ENCODE data around the gene OR52E4.
A peak's percentile ranks its signal among the peaks of the same experiment; 100 is the strongest.

The OR52E4 gene

DNA sequence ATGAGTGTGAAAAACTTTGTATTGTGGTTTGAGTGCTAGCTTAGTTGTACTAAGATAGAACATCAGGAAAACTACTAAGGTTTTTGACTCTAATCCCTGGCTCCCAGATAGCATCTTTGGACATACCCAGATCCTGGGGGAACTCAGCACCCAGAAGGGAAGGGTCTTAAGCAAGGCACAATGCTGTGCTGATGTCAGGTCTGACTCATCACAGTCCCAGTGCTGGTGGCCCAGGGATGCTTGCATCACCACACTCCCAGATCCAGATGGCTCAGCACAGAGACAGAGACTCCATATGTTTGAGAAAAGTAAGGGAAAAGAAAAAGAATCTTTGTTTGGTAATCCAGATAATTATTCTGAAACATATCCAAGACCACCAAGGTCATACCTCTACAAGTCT lies 43.4 kb downstream of the OR52E4 start:
- Histone ChIP-seq H2BK5ac (ENCODE audit: low read length) (no peak overlapping the region), H3K27ac (replicated peaks; ENCODE audit: low read length) (no peak overlapping the region), H2AK5ac (ENCODE audit: low read depth, low read length) (no peak overlapping the region), H2BK120ac (ENCODE audit: low read depth, low read length) (no peak overlapping the region), H3K14ac (ENCODE audit: low read length) (no peak overlapping the region), H3K23ac (ENCODE audit: low read depth, low read length, poor library complexity) (no peak overlapping the region), H2BK15ac (ENCODE audit: low read length) (no peak overlapping the region), H4K8ac (ENCODE audit: low read depth, low read length) (no peak overlapping the region), H3K4ac (ENCODE audit: low read length) (no peak overlapping the region), H3K36me3 (replicated peaks in 1 of 2; ENCODE audit: control insufficient read depth in 2 of 2, insufficient read depth in 2 of 2, low read length in 2 of 2) (no peaks in the 10 kb centered on the region), H3K4me3 (ENCODE audit: low read length in 2 of 2) (no peak overlapping the region), H3K9ac (ENCODE audit: low read depth, low read length, poor library complexity) (no peak overlapping the region), H3K18ac (ENCODE audit: low read length) (no peak overlapping the region), H4K91ac (ENCODE audit: low read depth, low read length, poor library complexity) (no peak overlapping the region), H2AFZ (ENCODE audit: low read length) (no peak overlapping the region), H3K79me1 (ENCODE audit: low read depth, low read length) (no peaks in the 10 kb centered on the region), H2BK12ac (ENCODE audit: low read length) (no peak overlapping the region), H3K4me2 (ENCODE audit: insufficient read depth, low read length, poor library complexity, severe bottlenecking) (no peak overlapping the region), H3K9me3 (replicated peaks in 1 of 2; ENCODE audit: control insufficient read depth in 2 of 2, insufficient read depth in 1 of 2, low read depth in 1 of 2, low read length in 2 of 2) (no peaks in the 10 kb centered on the region), H3K4me1 (ENCODE audit: control insufficient read depth in 2 of 2, insufficient read depth in 1 of 2, low read depth in 1 of 2, low read length in 2 of 2) (no peaks in the 10 kb centered on the region), H3K27me3 (ENCODE audit: control insufficient read depth in 3 of 3, insufficient read depth in 3 of 3, low read depth in 1 of 3, low read length in 3 of 3) (no peaks in the 10 kb centered on the region)
- DNase-seq (ENCODE audit: low spot score), result no peak

DNA sequence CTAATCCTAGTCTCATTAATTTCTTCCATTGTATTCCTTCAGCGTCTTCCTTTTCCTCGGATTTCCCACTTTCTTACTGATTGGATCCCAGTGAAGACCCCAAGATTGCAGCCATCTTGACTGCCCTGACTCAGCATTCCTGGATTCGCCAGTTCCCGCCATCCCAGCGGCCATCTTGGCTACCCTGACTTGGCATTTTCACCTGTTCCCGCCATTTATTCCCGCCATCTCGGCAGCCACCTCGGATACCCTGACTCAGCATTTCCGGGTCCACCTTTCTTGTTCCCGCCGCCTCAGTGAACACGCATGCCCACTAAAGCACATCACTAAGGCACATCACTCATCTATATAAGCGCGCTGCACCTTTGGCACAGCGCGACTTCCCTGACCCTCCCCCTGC lies 47.8 kb downstream of the OR52E4 start:
- no peaks in the 10 kb centered on the region for H3K4me1 ChIP-seq (ENCODE audit: control insufficient read depth in 2 of 2, insufficient read depth in 1 of 2, low read depth in 1 of 2, low read length in 2 of 2)
- peaks cover 0 to 6% of the 10 kb centered on the region in 2 donors for H3K9me3 ChIP-seq (replicated peaks in 1 of 2; ENCODE audit: control insufficient read depth in 2 of 2, insufficient read depth in 1 of 2, low read depth in 1 of 2, low read length in 2 of 2)
- no peak overlapping the region for H4K91ac ChIP-seq (ENCODE audit: low read depth, low read length, poor library complexity)
- H4K8ac ChIP-seq (ENCODE audit: low read depth, low read length), result no peak overlapping the region
- H3K9ac ChIP-seq (ENCODE audit: low read depth, low read length, poor library complexity), result no peak overlapping the region
- no peak overlapping the region for H2AK5ac ChIP-seq (ENCODE audit: low read depth, low read length)
- no peak overlapping the region for H3K14ac ChIP-seq (ENCODE audit: low read length)
- WGBS, 2 donors (ENCODE audit: extremely low coverage in 2 of 2, insufficient read length in 2 of 2, insufficient replicate concordance in 1 of 2), result no CpG with 5 or more reads among the region's 17 CpGs
- H2BK120ac ChIP-seq (ENCODE audit: low read depth, low read length), result no peak overlapping the region
- H2BK15ac ChIP-seq (ENCODE audit: low read length), result no peak overlapping the region
- no peak overlapping the region for H3K23ac ChIP-seq (ENCODE audit: low read depth, low read length, poor library complexity)
- H3K4me2 ChIP-seq (ENCODE audit: insufficient read depth, low read length, poor library complexity, severe bottlenecking), result no peak overlapping the region
- no peak overlapping the region for H2BK5ac ChIP-seq (ENCODE audit: low read length)
- peak overlapping the region; percentile 11 for H2AFZ ChIP-seq (ENCODE audit: low read length)
- no peaks in the 10 kb centered on the region for H3K36me3 ChIP-seq (replicated peaks in 1 of 2; ENCODE audit: control insufficient read depth in 2 of 2, insufficient read depth in 2 of 2, low read length in 2 of 2)
- no peaks in the 10 kb centered on the region for H3K79me1 ChIP-seq (ENCODE audit: low read depth, low read length)
- no peak for DNase-seq (ENCODE audit: low spot score)
- no peak overlapping the region for H3K18ac ChIP-seq (ENCODE audit: low read length)
- H2BK12ac ChIP-seq (ENCODE audit: low read length), result no peak overlapping the region
- no peak overlapping the region for H3K27ac ChIP-seq (replicated peaks; ENCODE audit: low read length)
- no peak overlapping the region for H3K4ac ChIP-seq (ENCODE audit: low read length)
- no peaks in the 10 kb centered on the region for H3K27me3 ChIP-seq (ENCODE audit: control insufficient read depth in 3 of 3, insufficient read depth in 3 of 3, low read depth in 1 of 3, low read length in 3 of 3)
- no peak overlapping the region for H3K4me3 ChIP-seq (ENCODE audit: low read length in 2 of 2)

DNA sequence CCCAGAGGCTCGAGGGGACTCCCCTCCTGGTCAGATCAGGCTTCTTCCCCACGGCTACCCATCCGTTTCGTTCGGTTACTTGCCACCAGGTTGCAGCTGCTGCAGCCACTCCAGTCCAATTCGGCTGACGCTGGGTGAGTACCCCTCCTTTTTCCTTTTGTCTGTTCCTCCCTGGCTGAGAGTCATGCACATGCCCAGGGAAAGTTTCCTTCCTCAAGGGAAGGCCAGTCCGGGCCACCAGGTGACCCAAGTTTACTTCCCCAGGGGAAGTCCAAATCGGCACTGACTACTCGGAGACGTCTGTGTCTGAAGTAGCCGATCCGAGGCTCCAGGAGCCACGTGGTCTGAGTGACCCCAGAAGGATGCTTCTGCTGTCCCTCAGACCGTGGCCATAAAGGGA lies 48.4 kb downstream of the OR52E4 start:
- Histone ChIP-seq H3K4me2 (ENCODE audit: insufficient read depth, low read length, poor library complexity, severe bottlenecking) (no peak overlapping the region), H2BK120ac (ENCODE audit: low read depth, low read length) (no peak overlapping the region), H3K27ac (replicated peaks; ENCODE audit: low read length) (no peak overlapping the region), H2AFZ (ENCODE audit: low read length) (no peak overlapping the region), H2BK15ac (ENCODE audit: low read length) (no peak overlapping the region), H3K9ac (ENCODE audit: low read depth, low read length, poor library complexity) (no peak overlapping the region), H4K91ac (ENCODE audit: low read depth, low read length, poor library complexity) (no peak overlapping the region), H2BK12ac (ENCODE audit: low read length) (no peak overlapping the region), H3K18ac (ENCODE audit: low read length) (no peak overlapping the region), H3K36me3 (replicated peaks in 1 of 2; ENCODE audit: control insufficient read depth in 2 of 2, insufficient read depth in 2 of 2, low read length in 2 of 2) (no peaks in the 10 kb centered on the region), H2AK5ac (ENCODE audit: low read depth, low read length) (no peak overlapping the region), H3K9me3 (replicated peaks in 1 of 2; ENCODE audit: control insufficient read depth in 2 of 2, insufficient read depth in 1 of 2, low read depth in 1 of 2, low read length in 2 of 2) (peaks cover 0 to 6% of the 10 kb centered on the region in 2 donors), H2BK5ac (ENCODE audit: low read length) (no peak overlapping the region), H3K14ac (ENCODE audit: low read length) (no peak overlapping the region), H4K8ac (ENCODE audit: low read depth, low read length) (no peak overlapping the region), H3K4me1 (ENCODE audit: control insufficient read depth in 2 of 2, insufficient read depth in 1 of 2, low read depth in 1 of 2, low read length in 2 of 2) (no peaks in the 10 kb centered on the region), H3K27me3 (ENCODE audit: control insufficient read depth in 3 of 3, insufficient read depth in 3 of 3, low read depth in 1 of 3, low read length in 3 of 3) (no peaks in the 10 kb centered on the region), H3K4me3 (ENCODE audit: low read length in 2 of 2) (no peak overlapping the region), H3K23ac (ENCODE audit: low read depth, low read length, poor library complexity) (no peak overlapping the region), H3K79me1 (ENCODE audit: low read depth, low read length) (no peaks in the 10 kb centered on the region), H3K4ac (ENCODE audit: low read length) (no peak overlapping the region)
- WGBS, 2 donors (ENCODE audit: extremely low coverage in 2 of 2, insufficient read length in 2 of 2, insufficient replicate concordance in 1 of 2), result no CpG with 5 or more reads among the region's 15 CpGs
- no peak for DNase-seq (ENCODE audit: low spot score)

DNA sequence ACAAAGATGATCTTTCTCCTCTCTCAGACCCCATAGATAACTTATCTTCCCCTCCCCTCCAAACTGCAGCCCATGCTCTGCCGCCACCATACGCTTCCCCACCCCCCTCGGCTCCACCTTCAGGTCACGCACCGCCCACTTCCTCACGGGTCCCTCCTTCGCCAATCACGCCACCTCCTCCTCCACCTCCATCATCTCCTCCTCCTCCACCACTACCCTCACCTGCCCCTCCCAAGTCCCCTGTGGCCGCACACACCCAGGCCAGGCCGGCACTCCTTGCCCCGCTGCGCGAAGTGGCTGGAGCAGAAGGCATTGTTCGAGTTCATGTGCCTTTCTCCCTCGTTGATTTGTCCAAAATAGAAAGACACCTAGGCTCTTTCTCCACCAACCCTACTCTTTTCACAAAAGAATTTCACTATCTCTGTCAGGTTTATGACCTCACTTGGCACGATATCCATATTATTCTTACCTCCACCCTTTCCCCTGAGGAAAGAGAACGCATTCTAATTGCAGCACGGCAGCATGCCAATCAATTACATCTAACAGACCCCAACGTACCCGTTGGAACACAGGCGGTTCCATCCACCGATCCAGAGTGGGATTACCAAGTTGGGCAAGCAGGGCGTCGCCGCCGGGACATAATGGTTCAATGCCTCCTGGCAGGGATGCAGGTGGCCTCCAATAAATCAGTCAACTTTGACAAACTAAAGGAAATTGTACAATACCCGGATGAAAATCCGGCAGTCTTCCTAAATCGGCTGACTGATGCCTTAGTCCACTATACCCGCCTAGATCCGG lies 49.3 kb downstream of the OR52E4 start:
- Histone ChIP-seq H3K36me3 (replicated peaks in 1 of 2; ENCODE audit: control insufficient read depth in 2 of 2, insufficient read depth in 2 of 2, low read length in 2 of 2) (no peaks in the 10 kb centered on the region), H3K23ac (ENCODE audit: low read depth, low read length, poor library complexity) (no peak overlapping the region), H3K18ac (ENCODE audit: low read length) (no peak overlapping the region), H3K9me3 (replicated peaks in 1 of 2; ENCODE audit: control insufficient read depth in 2 of 2, insufficient read depth in 1 of 2, low read depth in 1 of 2, low read length in 2 of 2) (peaks cover 0 to 6% of the 10 kb centered on the region in 2 donors), H2AFZ (ENCODE audit: low read length) (no peak overlapping the region), H2AK5ac (ENCODE audit: low read depth, low read length) (no peak overlapping the region), H3K4ac (ENCODE audit: low read length) (peak overlapping the region; percentile 48), H3K4me1 (ENCODE audit: control insufficient read depth in 2 of 2, insufficient read depth in 1 of 2, low read depth in 1 of 2, low read length in 2 of 2) (no peaks in the 10 kb centered on the region), H3K79me1 (ENCODE audit: low read depth, low read length) (no peaks in the 10 kb centered on the region), H4K8ac (ENCODE audit: low read depth, low read length) (no peak overlapping the region), H2BK120ac (ENCODE audit: low read depth, low read length) (no peak overlapping the region), H4K91ac (ENCODE audit: low read depth, low read length, poor library complexity) (no peak overlapping the region), H2BK12ac (ENCODE audit: low read length) (no peak overlapping the region), H2BK5ac (ENCODE audit: low read length) (no peak overlapping the region), H3K4me3 (ENCODE audit: low read length in 2 of 2) (peak overlapping the region in 1 of 2 donors; percentile 50), H3K27me3 (ENCODE audit: control insufficient read depth in 3 of 3, insufficient read depth in 3 of 3, low read depth in 1 of 3, low read length in 3 of 3) (no peaks in the 10 kb centered on the region), H3K4me2 (ENCODE audit: insufficient read depth, low read length, poor library complexity, severe bottlenecking) (no peak overlapping the region), H3K14ac (ENCODE audit: low read length) (no peak overlapping the region), H3K27ac (replicated peaks; ENCODE audit: low read length) (no peak overlapping the region), H2BK15ac (ENCODE audit: low read length) (no peak overlapping the region), H3K9ac (ENCODE audit: low read depth, low read length, poor library complexity) (no peak overlapping the region)
- no peak for DNase-seq (ENCODE audit: low spot score)
- 100% methylated on average over 2 of the region's 31 CpGs; no CpG with 5 or more reads in 1 of the 2 donors for WGBS, 2 donors (ENCODE audit: extremely low coverage in 2 of 2, insufficient read length in 2 of 2, insufficient replicate concordance in 1 of 2)
